Measurements from ENCODE around the gene C1orf185. TPM values are rescaled to one million over a fixed set of nuclear protein-coding genes. Genes with fewer than 3 reads are reported as not detected.

Gene C1orf185
- total RNA-seq, 4 donors from 2014 or later: not detected

DNA sequence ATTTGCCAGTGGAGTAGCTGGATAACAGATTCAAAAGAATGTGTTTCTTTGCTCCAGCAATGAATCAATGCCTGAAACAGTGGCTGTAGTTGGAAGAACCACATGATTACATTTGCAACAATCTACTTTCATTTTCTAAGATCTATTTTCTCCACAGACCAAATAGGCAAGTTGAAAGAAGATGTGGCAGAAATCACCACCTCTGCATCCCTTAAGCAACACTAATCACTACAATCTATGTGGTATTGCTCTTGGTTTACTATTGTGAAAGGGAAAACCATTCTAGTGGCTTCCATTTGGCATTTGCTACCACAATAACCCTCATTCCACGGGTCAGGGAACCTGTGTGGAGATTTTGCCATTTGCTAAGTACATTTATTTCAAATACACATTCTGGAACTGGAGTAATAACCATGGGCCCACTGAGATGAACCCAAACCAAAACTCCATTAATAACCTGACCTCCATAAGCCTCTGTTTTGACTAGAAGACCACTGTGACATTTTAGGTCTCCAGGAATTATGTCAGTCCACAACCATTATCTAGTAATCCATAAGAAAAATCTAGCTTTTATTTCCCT is 66.3 kb downstream of the C1orf185 start:
- TF ChIP-seq CTCF (IDR thresholded peaks at IDR 0.05; ENCODE audit: low read depth): no peak

- TF ChIP-seq CTCF (IDR thresholded peaks at IDR 0.05; ENCODE audit: low read depth): no peak
These were observed 66.9 kb downstream of the C1orf185 start for GRCh38 chr1:51168936-51169335.

- TF ChIP-seq CTCF (IDR thresholded peaks at IDR 0.05; ENCODE audit: low read depth): no peak
These were observed 68.3 kb downstream of the C1orf185 start for GRCh38 chr1:51170342-51170741.

- TF ChIP-seq CTCF (IDR thresholded peaks at IDR 0.05; ENCODE audit: low read depth): no peak
These were observed 70.8 kb downstream of the C1orf185 start for GRCh38 chr1:51172811-51173210.

- no peak for TF ChIP-seq CTCF (IDR thresholded peaks at IDR 0.05; ENCODE audit: low read depth)
These were observed 73.2 kb downstream of the C1orf185 start for GRCh38 chr1:51175278-51175677.

GRCh38 chr1:51188230-51188629 is 86.2 kb downstream of the C1orf185 start:
- no peak for TF ChIP-seq CTCF (IDR thresholded peaks at IDR 0.05; ENCODE audit: low read depth)

DNA sequence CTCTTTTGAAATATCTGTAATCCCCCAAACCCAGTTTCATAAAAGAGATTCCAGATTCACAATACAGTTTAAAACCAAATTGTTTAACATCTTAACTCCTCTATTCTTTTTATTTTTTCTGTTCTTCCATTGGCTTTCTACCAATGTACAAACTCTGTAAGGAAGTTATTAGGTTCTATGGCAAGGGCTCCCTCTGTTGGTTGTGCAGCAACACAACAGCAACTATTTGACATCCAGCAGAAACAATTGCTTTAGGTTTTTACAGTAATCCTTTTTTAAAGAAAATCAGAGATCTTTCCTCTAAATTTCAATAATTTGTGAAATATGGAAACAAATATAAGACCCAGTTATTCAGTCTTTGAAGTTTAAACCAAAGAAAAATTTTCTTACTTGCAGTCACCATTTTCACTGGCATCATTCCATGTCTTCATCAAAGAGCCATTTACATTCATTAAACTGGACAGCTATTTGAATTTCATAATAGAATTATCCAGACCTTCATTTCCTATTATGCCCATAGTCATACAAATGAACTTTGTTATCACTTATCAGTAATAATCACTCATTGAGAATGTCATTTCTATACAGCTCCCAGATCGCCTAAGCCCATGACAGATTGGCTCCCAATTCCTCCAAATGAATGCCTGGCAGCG is 87.5 kb downstream of the C1orf185 start:
- no peak for TF ChIP-seq CTCF (IDR thresholded peaks at IDR 0.05; ENCODE audit: low read depth)

Data from subcutaneous adipose tissue (tissue), 4 donors.